GM21825 (cell line): ENCODE data around the gene RYR2.
"Not testable (repeated sequence)": the region's sequence is repeated elsewhere in the genome, so short reads cannot be mapped to it uniquely, and the experiment has no call there.

Source experiments
- ATAC-seq: cut with Tn5 transposase; IDR thresholded peaks from one replicate; pipeline ENCODE4 v1.9.1; 2021; ENCODE audit warnings: mild to moderate bottlenecking, moderate library complexity; ENCODE audit not compliant: unreplicated experiment

Gene RYR2

GRCh38 chr1:237244778-237245177 lies 202.8 kb downstream of the RYR2 start:
- no peak for ATAC-seq

- ATAC-seq, result no peak
Observed at GRCh38 chr1:237247442-237247841, 205.5 kb downstream of the RYR2 start.

- no peak for ATAC-seq
Observed at GRCh38 chr1:237249120-237249519, 207.1 kb downstream of the RYR2 start.

- ATAC-seq, result no peak
Observed at GRCh38 chr1:237250055-237250454, 208.1 kb downstream of the RYR2 start.

- no peak for ATAC-seq
Observed at GRCh38 chr1:237255071-237255470, 213.1 kb downstream of the RYR2 start.

GRCh38 chr1:237258871-237259270 lies 216.9 kb downstream of the RYR2 start:
- ATAC-seq, result no peak

- no peak for ATAC-seq
Observed at GRCh38 chr1:237261198-237261597, 219.2 kb downstream of the RYR2 start.

GRCh38 chr1:237267743-237268142 lies 225.8 kb downstream of the RYR2 start:
- no peak for ATAC-seq

- ATAC-seq, result no peak
Observed at GRCh38 chr1:237269938-237270337, 228.0 kb downstream of the RYR2 start.

- no peak for ATAC-seq
Observed at GRCh38 chr1:237270353-237270752, 228.4 kb downstream of the RYR2 start.

GRCh38 chr1:237277994-237278393 lies 236.0 kb downstream of the RYR2 start:
- not testable (repeated sequence) for ATAC-seq

- ATAC-seq, result no peak
Observed at GRCh38 chr1:237279629-237280028, 237.6 kb downstream of the RYR2 start.

- no peak for ATAC-seq
Observed at GRCh38 chr1:237281481-237281880, 239.5 kb downstream of the RYR2 start.

GRCh38 chr1:237282208-237282783 lies 240.3 kb downstream of the RYR2 start:
- no peak for ATAC-seq

GRCh38 chr1:237287876-237288521 lies 246.0 kb downstream of the RYR2 start:
- ATAC-seq, result no peak

- ATAC-seq, result no peak
Observed at GRCh38 chr1:237293804-237294203, 251.8 kb downstream of the RYR2 start.

GRCh38 chr1:237296861-237297260 lies 254.9 kb downstream of the RYR2 start:
- ATAC-seq, result no peak

GRCh38 chr1:237300642-237301041 lies 258.7 kb downstream of the RYR2 start:
- no peak for ATAC-seq

- ATAC-seq, result no peak
Observed at GRCh38 chr1:237303929-237304328, 261.9 kb downstream of the RYR2 start.

GRCh38 chr1:237306726-237307125 lies 264.7 kb downstream of the RYR2 start:
- ATAC-seq, result no peak

GRCh38 chr1:237309595-237310118 lies 267.7 kb downstream of the RYR2 start:
- ATAC-seq, result no peak

- no peak for ATAC-seq
Observed at GRCh38 chr1:237316352-237316751, 274.4 kb downstream of the RYR2 start.

GRCh38 chr1:237318748-237319147 lies 276.8 kb downstream of the RYR2 start:
- no peak for ATAC-seq
